ENCODE results near the gene CNTN1. TPM values are rescaled to one million over a fixed set of nuclear protein-coding genes. Genes with fewer than 3 reads are reported as not detected.

The CNTN1 gene
- total and polyA plus RNA-seq, 11 donors = 0.01 to 0.66 (median 0.20) TPM; not detected in 2

- Histone ChIP-seq H3K27ac (no peak overlapping the region), H3K4me1 (no peaks in the 10 kb centered on the region), H3K36me3 (no peaks in the 10 kb centered on the region), H3K9me3 (no peaks in the 10 kb centered on the region), H3K27me3 (no peaks in the 10 kb centered on the region), H3K4me3 (no peak overlapping the region)
- ATAC-seq = no peak
- TF ChIP-seq, protein P1, sequence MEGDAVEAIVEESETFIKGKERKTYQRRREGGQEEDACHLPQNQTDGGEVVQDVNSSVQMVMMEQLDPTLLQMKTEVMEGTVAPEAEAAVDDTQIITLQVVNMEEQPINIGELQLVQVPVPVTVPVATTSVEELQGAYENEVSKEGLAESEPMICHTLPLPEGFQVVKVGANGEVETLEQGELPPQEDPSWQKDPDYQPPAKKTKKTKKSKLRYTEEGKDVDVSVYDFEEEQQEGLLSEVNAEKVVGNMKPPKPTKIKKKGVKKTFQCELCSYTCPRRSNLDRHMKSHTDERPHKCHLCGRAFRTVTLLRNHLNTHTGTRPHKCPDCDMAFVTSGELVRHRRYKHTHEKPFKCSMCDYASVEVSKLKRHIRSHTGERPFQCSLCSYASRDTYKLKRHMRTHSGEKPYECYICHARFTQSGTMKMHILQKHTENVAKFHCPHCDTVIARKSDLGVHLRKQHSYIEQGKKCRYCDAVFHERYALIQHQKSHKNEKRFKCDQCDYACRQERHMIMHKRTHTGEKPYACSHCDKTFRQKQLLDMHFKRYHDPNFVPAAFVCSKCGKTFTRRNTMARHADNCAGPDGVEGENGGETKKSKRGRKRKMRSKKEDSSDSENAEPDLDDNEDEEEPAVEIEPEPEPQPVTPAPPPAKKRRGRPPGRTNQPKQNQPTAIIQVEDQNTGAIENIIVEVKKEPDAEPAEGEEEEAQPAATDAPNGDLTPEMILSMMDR (IDR thresholded peaks at IDR 0.05) = no peak
- no peak for TF ChIP-seq POLR2A (IDR thresholded peaks at IDR 0.05)
- DNase-seq = no peak
- intact Hi-C loops (cut with DNase I) = no loop called here
These were observed 340.1 kb downstream of the CNTN1 start for GRCh38 chr12:41032386-41032785.

DNA sequence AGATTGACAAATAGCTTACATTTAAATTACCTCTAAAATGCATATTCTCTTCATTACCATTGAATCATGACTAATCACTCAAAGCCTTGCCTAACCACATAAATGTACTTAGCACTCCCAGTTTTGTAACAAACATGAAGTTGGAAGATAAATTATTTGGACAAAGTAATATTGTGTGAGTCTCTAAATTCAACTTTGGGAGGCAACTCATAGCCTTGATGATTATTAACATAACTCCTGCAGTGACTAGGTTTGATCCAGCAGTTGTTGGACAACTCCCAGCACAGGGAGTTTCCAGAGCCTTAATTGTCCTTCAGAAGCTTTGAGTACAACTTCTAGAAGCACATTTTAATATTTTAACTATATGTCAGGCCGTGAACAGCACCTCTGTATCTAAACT lies 342.4 kb downstream of the CNTN1 start:
- H3K9me3 ChIP-seq = no peaks in the 10 kb centered on the region
- DNase-seq (no peak), ATAC-seq (no peak)
- intact Hi-C loops (cut with DNase I) = no loop called here
- H3K4me1 ChIP-seq = no peaks in the 10 kb centered on the region
- H3K4me3 ChIP-seq = no peak overlapping the region
- TF ChIP-seq, protein P1 (IDR thresholded peaks at IDR 0.05) = no peak
- TF ChIP-seq POLR2A (IDR thresholded peaks at IDR 0.05) = no peak
- 58 to 78% (median 59%) methylated on average over 1 of the region's 1 CpG for WGBS, 4 donors
- no peaks in the 10 kb centered on the region for H3K36me3 ChIP-seq
- no peak overlapping the region for H3K27ac ChIP-seq
- H3K27me3 ChIP-seq = no peaks in the 10 kb centered on the region

DNA sequence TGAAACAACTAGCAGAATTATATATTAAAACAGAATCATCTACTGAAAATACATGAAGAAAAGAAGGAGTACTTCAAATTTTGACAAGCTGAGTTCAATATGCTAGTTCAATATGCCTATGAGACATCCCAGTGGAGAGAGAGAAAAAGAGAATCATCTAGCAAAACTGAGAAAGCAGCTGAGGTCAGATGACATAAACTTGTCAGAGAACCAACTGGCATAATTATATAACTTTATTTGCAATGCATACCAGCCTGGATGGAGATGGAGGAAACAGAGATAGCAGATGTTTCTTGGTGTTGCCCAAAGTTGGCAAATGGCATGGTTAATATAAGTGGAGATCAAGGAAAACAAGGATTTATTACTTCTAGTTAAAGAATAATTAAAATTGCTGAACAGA lies 347.2 kb downstream of the CNTN1 start:
- intact Hi-C loops (cut with DNase I) = no loop called here
- Histone ChIP-seq H3K4me1 (no peaks in the 10 kb centered on the region), H3K27me3 (no peaks in the 10 kb centered on the region)

DNA sequence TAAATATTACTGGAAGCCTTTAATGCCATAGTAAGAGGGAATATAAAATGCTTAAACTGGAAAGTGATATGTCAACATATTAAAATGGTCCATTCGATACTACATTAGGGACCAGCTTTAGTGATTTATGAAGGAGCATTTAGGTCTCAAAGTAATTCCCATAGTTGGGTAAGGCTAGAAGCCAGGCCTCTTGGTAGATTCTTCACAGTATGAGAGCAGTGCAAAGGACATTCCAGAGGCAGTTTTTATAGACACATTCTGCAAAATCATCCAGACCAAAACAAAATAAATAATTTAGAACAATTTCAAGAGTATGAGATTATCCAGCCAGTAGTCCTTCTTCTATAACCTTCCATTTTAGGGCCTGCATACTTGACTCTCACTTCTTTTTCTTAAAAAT lies 353.3 kb downstream of the CNTN1 start:
- ATAC-seq (no peak), DNase-seq (no peak)
- intact Hi-C loops (cut with DNase I) = no loop called here
- 71 to 87% (median 83%) methylated on average over 1 of the region's 1 CpG for WGBS, 4 donors
- Histone ChIP-seq H3K4me1 (no peaks in the 10 kb centered on the region), H3K27me3 (no peaks in the 10 kb centered on the region), H3K9me3 (no peaks in the 10 kb centered on the region), H3K27ac (peak overlapping the region in 1 of 12 donors; percentile 55), H3K4me3 (no peak overlapping the region), H3K36me3 (no peaks in the 10 kb centered on the region)
- TF ChIP-seq, protein P1 (IDR thresholded peaks at IDR 0.05) = no peak
- TF ChIP-seq POLR2A (IDR thresholded peaks at IDR 0.05) = no peak

More for the DNA sequence above, 347.2 kb downstream of the CNTN1 start:
- ATAC-seq (no peak), DNase-seq (no peak)
- Histone ChIP-seq H3K36me3 (no peaks in the 10 kb centered on the region), H3K4me3 (no peak overlapping the region), H3K9me3 (no peaks in the 10 kb centered on the region), H3K27ac (no peak overlapping the region)
- TF ChIP-seq, protein P1 (IDR thresholded peaks at IDR 0.05) = no peak
- no peak for TF ChIP-seq POLR2A (IDR thresholded peaks at IDR 0.05)
